T47D (cell line): Measurements from ENCODE around the gene MTERF4.

Source experiments
- DNase-seq, 2 experiments: peaks; one replicate each; pipeline versions ENCODE4 v3.0.0 to v3.0.0-alpha.2; 2011 to 2012; ENCODE audit warnings: low read depth in 1 of 2, low spot score in 1 of 2
- JUND ChIP-seq: IDR thresholded peaks from 2 replicates; pipeline ENCODE4 v1.6.1; 2012; ENCODE audit warnings: low read depth
- in situ Hi-C: cut with HindIII; loops from 2 replicates; pipeline ENCODE4 v1.10.0; 2016; ENCODE audit warnings: low sequenced_read_pairs, low pct_unique_long_range_greater_than_20kb

The MTERF4 gene

GRCh38 chr2:241087420-241088268 lies 14.4 kb downstream of the MTERF4 start:
- no peak for DNase-seq
- TF ChIP-seq JUND, result no peak
- in situ Hi-C loops, result no loop called here

GRCh38 chr2:241084856-241085444 lies 17.1 kb downstream of the MTERF4 start:
- no peak for DNase-seq
- in situ Hi-C loops, result no loop called here
- TF ChIP-seq JUND, result no peak

- DNase-seq, result no peak
- in situ Hi-C loops, result no loop called here
- no peak for TF ChIP-seq JUND
These were observed 19.0 kb downstream of the MTERF4 start for GRCh38 chr2:241083091-241083415.

- in situ Hi-C loops, result no loop called here
- DNase-seq, result no peak
These were observed 19.6 kb downstream of the MTERF4 start for GRCh38 chr2:241082341-241083090.

GRCh38 chr2:241081643-241082340 lies 20.3 kb downstream of the MTERF4 start:
- in situ Hi-C loops, result no loop called here
- no peak for DNase-seq
- no peak for TF ChIP-seq JUND

More at GRCh38 chr2:241082341-241083090, 19.6 kb downstream of the MTERF4 start:
- no peak for TF ChIP-seq JUND

- no peak for DNase-seq
- in situ Hi-C loops, result no loop called here
- TF ChIP-seq JUND, result no peak
These were observed 20.9 kb downstream of the MTERF4 start for GRCh38 chr2:241081190-241081642.

- DNase-seq, result no peak
- TF ChIP-seq JUND, result no peak
- in situ Hi-C loops, result no loop called here
These were observed 21.5 kb downstream of the MTERF4 start for GRCh38 chr2:241080405-241081189.

GRCh38 chr2:241074901-241075540 lies 27.1 kb downstream of the MTERF4 start:
- no peak for DNase-seq
- in situ Hi-C loops, result no loop called here
- no peak for TF ChIP-seq JUND

GRCh38 chr2:241074065-241074818 lies 27.8 kb downstream of the MTERF4 start:
- TF ChIP-seq JUND, result no peak
- in situ Hi-C loops, result no loop called here
- DNase-seq, result no peak

GRCh38 chr2:241073166-241074064 lies 28.7 kb downstream of the MTERF4 start:
- TF ChIP-seq JUND, result no peak
- in situ Hi-C loops, result no loop called here
- DNase-seq, result no peak
